Measurements from ENCODE around the gene DNAH9. TPM values are rescaled to one million over a fixed set of nuclear protein-coding genes. Genes with fewer than 3 reads are reported as not detected.

Gene DNAH9
- total RNA-seq, 1 donor from 2014 or later, result 0.08 TPM

DNA sequence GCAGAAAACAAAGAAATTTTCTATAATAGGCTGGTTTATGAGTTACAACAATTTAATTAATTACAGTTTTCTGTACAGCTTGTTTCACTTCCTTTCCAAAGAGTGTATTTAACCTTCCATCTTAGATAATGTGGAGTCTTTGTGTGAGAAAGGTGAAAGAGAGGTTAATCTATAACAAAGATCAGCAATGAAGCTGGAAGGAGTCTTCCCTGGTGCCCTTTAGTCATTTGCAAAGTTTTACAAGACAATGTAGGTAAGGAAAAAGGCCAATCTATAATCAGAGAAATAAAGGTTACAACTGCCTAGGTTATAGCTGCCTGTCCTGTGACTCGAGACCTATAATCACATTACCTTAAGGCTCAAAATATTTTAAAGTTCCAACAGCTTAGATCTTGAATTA, 257.0 kb downstream of the DNAH9 start:
- Histone ChIP-seq H3K4me1 (peaks cover 4% of the 10 kb centered on the region), H3K9me3 (replicated peaks) (no peaks in the 10 kb centered on the region), H3K27me3 (ENCODE audit: low read depth) (no peaks in the 10 kb centered on the region), H3K27ac (replicated peaks) (no peak overlapping the region), H3K36me3 (no peaks in the 10 kb centered on the region), H3K4me3 (no peak overlapping the region)
- no peak for TF ChIP-seq CTCF (IDR thresholded peaks at IDR 0.05; ENCODE audit: borderline replicate concordance)
- intact Hi-C loops (cut with micrococcal nuclease), result no loop called here
- DNase-seq, result no peak

GRCh38 chr17:11857006-11857405, 258.7 kb downstream of the DNAH9 start:
- intact Hi-C loops (cut with micrococcal nuclease), result no loop called here
- no peaks in the 10 kb centered on the region for H3K27me3 ChIP-seq (ENCODE audit: low read depth)
- H3K4me3 ChIP-seq, result no peak overlapping the region
- H3K4me1 ChIP-seq, result peaks cover 4% of the 10 kb centered on the region
- no peaks in the 10 kb centered on the region for H3K9me3 ChIP-seq (replicated peaks)
- TF ChIP-seq CTCF (IDR thresholded peaks at IDR 0.05; ENCODE audit: borderline replicate concordance), result no peak
- no peak for DNase-seq
- H3K27ac ChIP-seq (replicated peaks), result no peak overlapping the region
- H3K36me3 ChIP-seq, result no peaks in the 10 kb centered on the region

DNA sequence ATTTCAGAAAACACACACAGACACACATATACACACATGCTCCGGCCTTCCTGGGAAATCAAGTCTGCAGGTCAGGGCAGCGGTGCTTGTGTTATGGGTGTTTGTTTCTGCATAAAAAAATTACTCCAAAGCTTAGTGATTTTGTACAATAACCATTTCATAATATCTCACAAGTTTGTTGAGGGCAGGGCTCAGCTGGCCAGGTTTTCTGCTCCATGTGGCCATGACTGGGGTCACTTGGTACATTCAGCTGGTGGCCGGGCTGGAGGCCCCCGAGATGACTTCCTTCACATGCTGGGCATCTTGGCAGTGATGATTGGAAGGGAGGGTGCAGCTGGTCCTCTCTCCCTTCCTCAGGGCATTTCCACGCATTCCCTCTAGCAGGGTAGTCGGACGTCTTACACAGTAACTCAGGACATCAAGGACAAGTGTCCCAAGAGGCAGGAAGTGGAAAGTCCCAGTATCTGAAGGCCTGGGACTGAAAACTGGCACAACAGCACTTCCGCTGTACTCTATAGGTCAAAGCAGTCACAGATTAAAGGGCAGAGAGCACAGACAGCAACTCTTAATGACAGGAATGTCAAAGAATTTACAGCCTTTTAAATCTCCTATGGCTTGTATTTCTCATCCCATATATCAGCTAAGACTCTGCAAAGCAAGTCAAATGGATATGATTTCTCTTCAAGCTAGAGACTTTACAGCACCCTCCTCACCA, 271.6 kb downstream of the DNAH9 start:
- no peak for DNase-seq
- no peak for TF ChIP-seq CTCF (IDR thresholded peaks at IDR 0.05; ENCODE audit: borderline replicate concordance)
- H3K27me3 ChIP-seq (ENCODE audit: low read depth), result peaks cover 6% of the 10 kb centered on the region
- intact Hi-C loops (cut with micrococcal nuclease), result no loop called here
- no peak overlapping the region for H3K27ac ChIP-seq (replicated peaks)
- H3K4me3 ChIP-seq, result no peak overlapping the region
- H3K4me1 ChIP-seq, result no peaks in the 10 kb centered on the region
- no peaks in the 10 kb centered on the region for H3K36me3 ChIP-seq
- peaks cover 18% of the 10 kb centered on the region for H3K9me3 ChIP-seq (replicated peaks)

DNA sequence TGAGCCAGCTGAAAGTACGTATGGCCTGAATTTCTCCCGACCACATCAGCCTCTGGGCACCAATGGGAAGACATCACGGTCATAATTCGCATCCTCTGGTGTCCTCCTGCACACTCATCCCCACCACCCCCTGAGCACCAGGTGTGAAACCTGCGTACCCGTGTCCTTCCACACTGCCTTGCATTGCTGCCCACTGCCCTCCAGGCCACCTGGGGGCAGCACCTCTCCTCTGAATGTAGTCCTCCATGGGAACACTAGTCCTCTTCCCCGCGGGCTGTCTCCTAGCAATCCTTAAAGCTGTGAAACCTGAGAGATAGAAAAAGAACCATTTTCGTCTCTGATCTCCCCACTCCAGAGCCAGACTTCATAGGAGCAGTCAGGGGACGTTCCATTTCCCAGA, 273.5 kb downstream of the DNAH9 start:
- H3K9me3 ChIP-seq (replicated peaks), result peaks cover 18% of the 10 kb centered on the region
- no peak overlapping the region for H3K4me3 ChIP-seq
- no peaks in the 10 kb centered on the region for H3K4me1 ChIP-seq
- intact Hi-C loops (cut with micrococcal nuclease), result no loop called here
- no peak for DNase-seq
- no peak for TF ChIP-seq CTCF (IDR thresholded peaks at IDR 0.05; ENCODE audit: borderline replicate concordance)
- no peak overlapping the region for H3K27ac ChIP-seq (replicated peaks)
- peaks cover 6% of the 10 kb centered on the region for H3K27me3 ChIP-seq (ENCODE audit: low read depth)
- H3K36me3 ChIP-seq, result no peaks in the 10 kb centered on the region

GRCh38 chr17:11874756-11875155, 276.5 kb downstream of the DNAH9 start:
- intact Hi-C loops (cut with micrococcal nuclease), result no loop called here
- no peak for TF ChIP-seq CTCF (IDR thresholded peaks at IDR 0.05; ENCODE audit: borderline replicate concordance)

More at GRCh38 chr17:11874756-11875155, 276.5 kb downstream of the DNAH9 start:
- Histone ChIP-seq H3K27ac (replicated peaks) (no peak overlapping the region), H3K4me1 (no peaks in the 10 kb centered on the region), H3K36me3 (no peaks in the 10 kb centered on the region), H3K9me3 (replicated peaks) (peaks cover 9% of the 10 kb centered on the region), H3K27me3 (ENCODE audit: low read depth) (peaks cover 6% of the 10 kb centered on the region), H3K4me3 (no peak overlapping the region)
- DNase-seq, result no peak
